ENCODE measurements around the gene CCDC71. TPM values are rescaled to one million over a fixed set of nuclear protein-coding genes. Genes with fewer than 3 reads are reported as not detected.

CCDC71 gene
- total RNA-seq, 1 experiment from 2014 or later: 31.2 TPM

DNA sequence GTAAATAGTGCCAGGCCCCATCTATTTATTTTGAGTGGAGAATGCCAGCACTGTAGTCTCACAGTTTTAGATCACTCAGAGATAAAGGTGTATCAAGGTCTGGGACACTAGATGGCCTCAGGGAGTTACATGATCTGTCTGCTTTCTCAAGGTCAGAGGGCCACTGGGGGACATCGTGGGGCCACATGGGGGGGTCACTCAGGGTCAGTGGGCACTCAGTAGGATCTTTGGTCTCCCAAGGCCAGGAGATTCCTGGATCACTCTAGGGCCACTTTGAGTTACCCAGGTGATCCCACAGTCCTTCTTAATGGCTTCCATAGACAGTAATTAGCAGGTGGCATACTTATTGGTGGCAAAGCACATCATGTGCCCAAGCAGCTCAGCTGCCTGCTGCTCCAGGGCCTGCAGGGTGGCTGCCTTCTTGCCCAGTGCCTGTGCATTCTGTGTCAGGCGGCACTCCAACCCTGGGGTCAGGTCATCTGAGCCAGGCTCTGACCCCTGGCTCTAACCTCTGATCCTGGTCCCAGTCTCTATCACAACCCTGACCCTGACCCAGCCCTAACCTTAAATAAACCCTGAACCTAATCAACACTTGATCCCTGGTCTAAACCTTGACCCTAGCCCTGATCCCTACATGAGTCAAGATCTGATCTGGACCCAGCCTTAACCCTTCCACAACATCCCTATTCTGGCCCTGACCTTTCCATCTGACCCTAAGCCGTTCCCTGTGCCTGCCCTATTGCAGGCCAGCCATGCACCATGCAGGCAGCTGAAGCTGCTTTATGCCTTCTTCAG is 31.5 kb downstream of the CCDC71 start:
- in situ Hi-C loops (cut with HindIII; ENCODE audit: low pct_unique_long_range_greater_than_20kb, low sequenced_read_pairs): no loop called here
- peak; percentile 9 for DNase-seq (ENCODE audit: low read depth)

DNA sequence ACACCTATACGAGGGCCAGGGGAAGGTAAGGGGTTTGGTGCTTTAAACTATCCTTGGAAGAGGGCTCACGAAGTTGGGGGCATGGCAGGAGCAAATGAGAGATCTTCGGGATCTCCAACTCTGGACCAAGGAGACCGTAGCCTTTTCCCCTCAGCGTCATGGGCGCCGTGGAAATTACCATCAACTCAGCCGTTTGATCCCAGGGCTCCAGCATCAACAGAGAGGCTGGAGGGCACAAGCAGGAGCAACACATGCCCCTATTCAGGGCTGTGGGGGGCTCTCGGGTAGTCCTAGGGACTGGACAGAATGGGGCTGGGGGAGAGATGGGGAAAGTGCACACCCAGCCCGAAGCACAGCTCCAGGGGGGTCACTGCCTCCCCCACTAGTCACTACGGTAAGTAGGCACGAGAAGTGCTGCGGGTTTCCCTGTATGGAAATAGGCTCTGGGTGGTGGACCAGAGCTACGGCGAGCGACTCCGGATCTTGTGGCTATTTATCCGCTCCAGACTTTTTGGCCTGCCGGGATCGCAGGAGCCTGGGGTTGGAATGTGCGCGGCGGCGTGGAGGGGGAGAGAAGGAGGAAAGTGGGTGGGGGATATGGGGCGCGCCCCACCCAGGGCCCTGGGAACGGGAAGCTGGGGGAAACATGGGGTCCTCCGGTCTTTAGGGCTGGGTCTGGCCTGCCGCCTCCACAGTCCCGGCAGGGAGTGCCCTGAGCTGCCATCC is 32.7 kb downstream of the CCDC71 start:
- in situ Hi-C loops (cut with HindIII; ENCODE audit: low pct_unique_long_range_greater_than_20kb, low sequenced_read_pairs): no loop called here
- DNase-seq (ENCODE audit: low read depth): peak; percentile 80

DNA sequence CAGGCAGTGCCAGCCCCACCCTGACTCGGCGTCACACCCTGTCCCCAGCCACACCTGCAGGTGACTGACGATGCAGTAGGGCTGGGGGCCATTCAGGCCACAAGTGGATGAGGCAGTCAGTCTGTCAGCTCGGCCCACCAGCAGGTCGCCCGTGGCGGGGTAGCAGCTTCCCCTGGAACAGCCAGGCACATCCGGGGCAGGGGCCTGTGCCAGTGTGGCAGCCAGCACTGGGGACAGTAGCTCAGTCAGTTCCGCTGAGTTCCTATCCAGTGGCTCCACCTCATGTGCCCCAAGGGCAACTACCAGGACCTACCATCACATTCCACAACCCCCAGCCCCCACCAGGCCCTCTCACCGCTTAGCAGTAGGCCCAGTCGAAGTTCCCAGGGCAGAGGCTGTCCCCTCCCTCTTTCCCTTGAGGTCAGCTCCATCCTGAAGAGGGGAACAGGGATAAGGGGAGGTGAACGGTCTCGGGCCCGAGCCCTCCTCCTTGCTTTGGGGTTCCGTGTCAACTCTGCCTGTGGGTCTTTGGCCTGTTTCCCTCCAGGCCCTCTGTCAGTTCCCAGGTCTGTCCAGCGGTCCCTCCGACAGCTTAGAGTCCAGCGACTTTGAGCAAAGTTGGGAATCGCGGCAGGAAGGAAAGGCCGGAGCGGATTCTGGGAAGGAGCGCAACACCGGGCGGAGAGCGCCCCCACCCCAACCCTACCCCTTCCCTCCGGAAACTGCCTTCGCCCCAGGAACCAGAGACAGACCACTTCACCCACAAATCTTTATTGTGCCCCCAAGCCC is 33.5 kb downstream of the CCDC71 start, which contains the start of gene LAMB2:
Gene LAMB2, minus strand, starts transcription at position 614 of the 789 bp plus-strand sequence. Its CDS starts 183 bp downstream, at position 431.
- DNase-seq (ENCODE audit: low read depth): peak; percentile 74
- in situ Hi-C loops (cut with HindIII; ENCODE audit: low pct_unique_long_range_greater_than_20kb, low sequenced_read_pairs): no loop called here

DNA sequence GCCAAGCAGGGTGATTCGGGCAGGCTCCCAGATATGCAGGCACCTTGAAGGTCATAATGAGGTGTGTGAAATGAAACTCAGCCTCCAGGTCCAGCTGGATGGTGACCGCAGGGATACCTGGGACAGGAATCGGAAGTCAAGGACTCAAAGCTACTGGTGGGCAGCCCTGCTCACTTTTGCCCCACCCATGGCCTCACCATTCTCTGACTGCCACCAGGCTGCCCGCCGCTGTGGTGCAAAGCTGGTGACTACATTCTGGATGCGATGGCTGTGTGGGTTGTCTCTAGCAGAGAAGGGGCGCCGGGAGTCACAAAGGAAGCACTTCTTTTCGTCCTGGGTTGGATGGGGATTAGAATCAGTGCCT is 34.1 kb downstream of the CCDC71 start:
- in situ Hi-C loops (cut with HindIII; ENCODE audit: low pct_unique_long_range_greater_than_20kb, low sequenced_read_pairs): no loop called here
- DNase-seq (ENCODE audit: low read depth): no peak

DNA sequence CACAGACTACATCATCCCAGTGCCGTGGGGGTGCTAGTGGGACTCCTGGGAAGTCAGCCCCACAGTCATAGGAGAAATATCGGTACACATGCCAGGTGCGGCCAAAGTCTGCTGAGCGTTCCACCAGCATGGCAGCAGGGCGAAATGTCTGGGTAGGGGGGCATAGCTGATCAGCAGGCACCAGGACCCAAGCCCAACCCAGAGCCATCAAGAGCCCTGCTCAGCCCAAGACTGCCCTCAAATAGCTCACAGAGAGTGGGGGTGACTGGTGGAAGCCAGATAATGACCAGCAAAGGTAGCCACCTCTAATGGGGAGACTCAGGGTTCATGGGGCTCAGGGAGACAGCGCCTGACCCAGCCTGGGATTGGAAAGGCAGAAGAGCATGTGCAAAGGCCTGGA is 34.6 kb downstream of the CCDC71 start:
- in situ Hi-C loops (cut with HindIII; ENCODE audit: low pct_unique_long_range_greater_than_20kb, low sequenced_read_pairs): no loop called here
- no peak for DNase-seq (ENCODE audit: low read depth)

DNA sequence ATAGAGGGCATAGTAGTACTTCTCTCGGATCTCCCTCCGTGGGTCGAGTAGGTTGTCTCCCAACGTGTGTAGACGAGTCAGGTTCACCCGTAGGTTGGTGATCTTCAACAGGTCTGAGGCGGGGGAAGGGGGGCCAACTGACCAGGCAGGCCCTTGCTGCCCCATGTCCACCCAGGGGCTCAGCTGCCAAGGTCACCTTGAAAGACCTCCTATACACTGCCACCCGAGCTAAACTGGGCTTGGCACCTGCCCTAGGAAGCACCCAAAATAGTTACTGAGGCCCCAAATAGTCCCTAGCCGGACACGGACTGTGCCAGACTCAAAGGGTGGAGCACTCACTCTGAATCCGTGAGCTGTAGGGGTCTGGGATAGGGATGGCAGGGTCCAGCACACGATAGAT is 35.1 kb downstream of the CCDC71 start:
- in situ Hi-C loops (cut with HindIII; ENCODE audit: low pct_unique_long_range_greater_than_20kb, low sequenced_read_pairs): no loop called here
- DNase-seq (ENCODE audit: low read depth): no peak

DNA sequence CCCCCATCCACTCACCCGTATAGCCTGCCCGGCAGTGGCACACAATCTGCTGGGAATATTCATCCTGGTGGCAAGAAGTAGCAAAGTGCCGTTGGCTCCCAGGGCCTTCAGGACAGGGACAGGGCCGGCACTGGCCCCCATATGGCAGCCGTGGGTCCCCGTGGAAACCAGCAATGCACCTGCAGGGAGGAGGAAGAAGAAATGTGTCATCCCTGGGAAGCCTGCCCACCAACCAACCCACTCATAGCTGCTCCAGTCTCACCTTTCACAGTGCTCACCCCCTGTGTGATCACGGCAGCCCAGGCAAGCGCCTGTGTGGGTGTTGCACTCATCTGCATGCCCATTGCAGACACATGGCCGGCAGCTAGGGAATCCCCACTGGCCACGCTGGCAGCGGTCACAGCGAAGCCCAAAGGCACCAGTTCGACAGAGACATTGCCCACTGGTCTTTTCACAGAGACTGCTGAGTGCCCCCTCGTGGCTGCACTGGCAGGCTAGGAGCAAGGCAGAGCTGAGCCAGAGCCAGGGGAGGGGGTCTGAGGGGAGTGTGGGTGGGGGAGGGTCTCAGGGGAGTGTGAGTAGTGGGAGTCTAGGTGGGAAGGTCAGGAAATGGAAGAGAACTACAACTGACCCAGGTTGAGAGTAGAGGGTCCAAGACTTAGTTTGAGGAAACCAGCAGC is 41.0 kb downstream of the CCDC71 start:
- DNase-seq (ENCODE audit: low read depth): no peak
- in situ Hi-C loops (cut with HindIII; ENCODE audit: low pct_unique_long_range_greater_than_20kb, low sequenced_read_pairs): no loop called here

DNA sequence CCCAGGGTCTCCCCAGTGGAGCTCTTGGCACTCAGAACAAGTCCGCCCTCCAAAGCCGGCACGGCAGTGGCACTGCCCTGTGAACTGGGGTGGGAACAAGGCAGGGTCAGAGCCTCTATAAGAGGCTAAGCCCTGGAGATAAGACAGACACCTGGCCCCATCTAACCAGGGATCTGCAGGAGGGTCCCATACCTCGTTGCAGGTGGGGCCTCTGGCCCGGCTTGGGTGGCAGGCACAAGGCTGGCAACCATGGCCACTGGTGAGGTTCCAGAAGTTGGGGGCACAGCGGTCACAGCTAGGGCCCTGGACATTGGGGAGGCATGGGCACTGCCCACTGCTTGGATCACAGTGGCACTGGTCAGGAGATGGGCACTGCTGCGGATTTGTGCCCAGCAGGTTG is 41.9 kb downstream of the CCDC71 start:
- in situ Hi-C loops (cut with HindIII; ENCODE audit: low pct_unique_long_range_greater_than_20kb, low sequenced_read_pairs): no loop called here
- DNase-seq (ENCODE audit: low read depth): no peak

DNA sequence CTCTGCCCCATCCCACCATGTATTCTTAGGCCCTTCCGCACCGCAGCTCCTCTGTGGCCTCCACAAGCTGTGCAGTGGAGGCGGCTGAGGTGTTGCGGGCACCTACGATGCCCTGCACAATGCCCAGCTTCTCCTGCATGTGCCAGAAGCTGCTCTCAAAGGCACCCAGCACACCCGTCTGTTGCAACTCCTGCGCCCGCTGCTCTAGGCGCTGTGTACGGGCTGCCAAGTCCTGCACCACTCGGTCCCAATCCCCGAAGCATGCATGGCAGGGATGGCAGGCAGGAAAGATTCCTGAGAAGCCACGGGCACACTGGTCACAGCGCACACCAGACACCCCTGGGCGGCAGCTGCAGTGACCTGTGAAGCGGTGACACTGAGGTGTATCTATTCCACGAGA is 42.4 kb downstream of the CCDC71 start:
- no peak for DNase-seq (ENCODE audit: low read depth)
- in situ Hi-C loops (cut with HindIII; ENCODE audit: low pct_unique_long_range_greater_than_20kb, low sequenced_read_pairs): no loop called here

DNA sequence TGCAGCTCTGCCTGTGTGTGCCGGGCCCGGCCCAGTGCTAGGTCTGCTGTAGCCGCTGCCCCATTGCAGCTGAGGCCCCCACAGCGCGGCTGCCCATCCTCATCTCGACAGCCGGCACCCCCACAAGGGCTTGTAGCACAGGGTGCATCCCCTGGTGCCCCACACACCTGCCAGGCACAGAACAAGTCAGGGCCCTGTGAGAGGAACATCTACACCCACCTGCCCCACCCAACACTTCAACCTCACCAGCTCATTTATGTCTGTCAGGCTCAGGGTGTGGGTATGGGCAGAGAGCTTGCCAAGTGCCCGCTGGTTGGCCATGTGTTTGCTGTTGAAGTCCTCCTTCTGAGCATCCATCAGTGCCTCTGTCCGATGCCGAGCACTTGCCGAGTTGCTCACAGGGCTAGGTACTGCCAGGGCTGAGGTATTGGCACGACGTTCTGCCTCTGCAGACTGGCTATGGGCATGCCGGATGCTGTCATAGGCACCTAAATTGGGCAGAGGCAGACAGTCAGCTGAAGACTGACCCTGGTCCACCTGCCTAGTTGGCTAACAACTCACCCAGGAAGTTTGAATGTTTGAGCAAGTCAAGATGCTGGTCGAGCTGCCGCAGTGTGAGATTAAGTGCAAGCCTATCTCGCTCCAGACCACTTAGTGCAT is 43.1 kb downstream of the CCDC71 start:
- DNase-seq (ENCODE audit: low read depth): no peak
- in situ Hi-C loops (cut with HindIII; ENCODE audit: low pct_unique_long_range_greater_than_20kb, low sequenced_read_pairs): no loop called here

DNA sequence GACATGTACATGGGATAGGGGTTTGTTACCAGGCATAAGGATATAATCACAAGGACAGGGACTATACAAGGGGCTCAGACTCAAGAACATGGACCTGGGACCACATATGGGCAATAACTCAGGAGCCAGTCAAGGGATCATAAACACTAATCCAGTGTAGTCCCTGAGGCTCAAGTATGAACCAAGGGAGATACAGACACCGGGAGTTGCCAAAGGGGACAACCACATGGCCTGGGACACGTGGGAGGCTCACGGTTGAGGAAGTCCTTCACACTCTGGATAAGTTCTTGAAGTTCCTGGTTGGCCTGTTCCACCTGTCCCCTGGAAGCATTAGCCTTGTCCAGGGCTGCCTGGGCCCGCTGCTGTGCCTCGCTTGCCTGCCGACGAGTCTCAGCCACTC is 43.7 kb downstream of the CCDC71 start:
- in situ Hi-C loops (cut with HindIII; ENCODE audit: low pct_unique_long_range_greater_than_20kb, low sequenced_read_pairs): no loop called here
- no peak for DNase-seq (ENCODE audit: low read depth)

DNA sequence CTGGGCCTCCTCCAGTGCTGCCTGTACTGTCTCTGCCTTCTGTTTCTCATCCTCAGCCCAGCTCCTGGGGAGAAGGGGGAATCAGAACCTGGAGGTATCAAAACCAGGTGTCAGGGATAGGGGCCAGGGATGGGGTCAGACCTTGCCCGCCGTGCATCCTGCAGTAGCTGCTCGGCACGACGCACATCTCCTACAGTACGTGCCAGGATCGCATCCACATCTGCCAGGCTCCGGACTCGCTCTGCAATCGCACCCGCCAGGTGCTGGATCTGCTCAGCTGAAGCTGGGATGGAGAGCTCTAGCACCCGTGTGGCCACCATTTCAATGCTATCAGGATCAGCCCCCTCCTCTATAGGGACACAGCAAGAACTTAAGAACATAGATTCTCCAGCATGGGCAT is 44.1 kb downstream of the CCDC71 start:
- in situ Hi-C loops (cut with HindIII; ENCODE audit: low pct_unique_long_range_greater_than_20kb, low sequenced_read_pairs): no loop called here
- no peak for DNase-seq (ENCODE audit: low read depth)

DNA sequence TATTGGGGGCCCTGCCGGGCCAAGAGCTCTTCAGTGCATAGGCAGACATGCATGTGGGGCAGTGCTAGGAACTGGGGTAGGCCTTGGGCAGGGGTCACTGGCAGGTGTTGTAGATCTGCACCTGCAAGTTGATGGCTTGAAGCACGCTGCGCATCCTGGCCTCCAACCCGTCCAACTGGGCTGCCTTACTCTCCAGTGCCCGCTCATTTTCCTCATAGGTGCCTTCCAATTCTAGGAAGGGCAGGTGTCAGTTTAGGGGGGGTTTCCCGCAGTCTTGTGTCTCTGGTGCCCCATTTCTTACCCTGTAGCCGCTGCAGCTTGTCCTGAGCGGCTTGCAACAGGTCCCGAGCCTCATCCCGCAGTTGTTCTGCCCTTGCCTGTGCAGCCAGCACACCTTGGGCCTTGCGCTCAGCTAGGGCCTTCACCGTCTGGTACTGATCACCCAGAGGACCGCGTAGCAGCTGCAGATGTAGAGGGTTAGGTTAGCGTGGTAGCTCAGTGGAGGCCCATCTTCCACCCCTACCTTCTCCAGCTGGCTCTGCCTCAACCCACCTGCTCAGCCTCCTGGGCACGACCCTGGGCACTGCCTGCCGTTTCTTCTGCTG is 44.9 kb downstream of the CCDC71 start:
- in situ Hi-C loops (cut with HindIII; ENCODE audit: low pct_unique_long_range_greater_than_20kb, low sequenced_read_pairs): no loop called here

DNA sequence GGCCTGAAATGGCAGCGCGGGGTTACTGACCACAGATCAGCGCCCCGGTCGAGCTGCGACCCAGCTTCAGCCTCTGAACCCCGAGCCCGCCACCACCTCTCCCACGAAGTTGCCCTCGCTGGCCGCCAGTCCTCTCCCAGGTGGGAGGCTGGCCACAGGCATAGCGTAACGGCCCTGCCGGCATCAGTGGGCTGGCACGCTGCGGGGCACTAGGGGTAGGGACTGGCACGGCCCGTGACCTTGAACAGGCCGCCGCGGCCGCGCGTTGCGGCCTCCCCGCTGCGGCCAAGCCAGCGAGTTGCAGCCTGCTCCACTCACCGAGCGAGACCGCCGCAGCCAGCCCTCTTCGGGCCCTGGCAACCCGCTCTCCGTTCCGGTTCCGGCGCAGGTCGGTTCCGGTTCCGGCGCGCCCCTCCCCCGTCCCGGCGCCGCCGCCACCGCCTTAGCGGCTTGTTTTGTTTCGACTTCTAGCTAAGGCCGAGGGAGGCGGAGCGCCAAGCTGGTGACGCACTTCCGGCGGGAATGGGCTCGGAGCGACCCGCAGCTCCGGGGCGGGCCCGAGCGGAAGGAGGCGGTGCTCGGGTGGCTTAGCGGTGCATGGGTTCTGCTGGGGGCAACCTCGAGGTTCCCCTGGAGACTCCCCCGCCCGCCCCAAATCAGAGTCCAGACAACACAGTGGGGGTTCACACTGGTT is 45.5 kb downstream of the CCDC71 start, which contains the start of gene USP19:
Gene USP19, minus strand, starts transcription at position 386 of the 694 bp plus-strand sequence. CDS start 1,678 bp downstream, outside the sequence.
- DNase-seq (ENCODE audit: low read depth): peak; percentile 87
- in situ Hi-C loops (cut with HindIII; ENCODE audit: low pct_unique_long_range_greater_than_20kb, low sequenced_read_pairs): no loop called here

More for the DNA sequence above, 44.9 kb downstream of the CCDC71 start:
- DNase-seq (ENCODE audit: low read depth): no peak

DNA sequence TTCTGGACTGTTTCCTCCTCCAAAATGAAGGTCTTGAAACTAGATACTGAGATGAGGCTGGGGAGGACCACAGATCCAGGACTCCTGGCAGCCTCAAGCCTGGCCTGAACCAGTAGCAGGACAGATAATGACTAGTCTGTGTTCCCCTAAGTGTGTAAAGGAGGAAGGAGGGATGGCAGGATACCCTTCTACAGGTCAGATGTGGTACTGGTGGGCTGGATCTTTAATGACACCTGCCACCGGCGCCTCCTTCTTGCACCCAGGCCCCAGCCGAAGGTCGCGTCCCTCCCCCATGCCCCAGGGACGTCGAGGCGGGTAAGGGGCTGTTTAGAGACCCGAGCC is 46.1 kb downstream of the CCDC71 start:
- no peak for DNase-seq (ENCODE audit: low read depth)
- in situ Hi-C loops (cut with HindIII; ENCODE audit: low pct_unique_long_range_greater_than_20kb, low sequenced_read_pairs): no loop called here

DNA sequence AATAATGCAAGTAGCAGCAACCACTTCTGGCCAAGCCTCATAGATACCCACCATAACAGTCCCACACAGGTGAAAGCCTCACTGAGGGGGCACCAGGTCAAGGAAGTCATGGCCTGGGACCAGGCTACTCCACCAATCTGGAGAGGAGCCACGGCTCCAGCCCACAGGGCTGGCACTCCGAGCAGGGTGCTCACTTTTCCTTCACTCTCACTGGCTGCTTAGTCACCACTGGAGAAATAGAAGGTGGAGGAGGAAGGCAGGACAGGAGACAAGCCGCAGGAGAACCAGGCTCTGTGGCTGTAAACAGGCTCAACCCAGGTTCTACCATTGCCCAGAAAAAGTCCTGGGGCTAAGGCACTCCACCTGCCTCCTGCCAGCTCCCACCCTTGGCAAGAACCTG is 46.7 kb downstream of the CCDC71 start:
- in situ Hi-C loops (cut with HindIII; ENCODE audit: low pct_unique_long_range_greater_than_20kb, low sequenced_read_pairs): no loop called here
- DNase-seq (ENCODE audit: low read depth): no peak

DNA sequence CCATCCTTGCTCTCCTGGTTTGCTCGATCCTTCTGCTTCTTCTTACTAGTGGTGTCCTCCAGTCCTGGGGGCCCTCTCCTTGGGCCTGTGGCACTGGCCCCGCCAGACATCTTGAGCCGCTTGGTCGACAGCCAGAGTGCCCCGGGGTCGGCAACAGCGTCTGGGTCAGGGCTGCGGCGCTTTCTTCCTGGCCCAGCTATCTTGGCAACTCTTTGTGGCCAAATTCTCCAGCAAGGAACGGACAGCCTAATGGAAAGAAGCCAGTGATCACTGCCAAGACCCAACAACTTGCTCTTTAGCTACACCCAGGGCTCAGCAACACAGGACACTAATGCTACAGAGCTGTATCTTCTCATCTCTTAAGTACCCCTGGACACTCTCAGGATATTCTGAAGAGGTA is 47.1 kb downstream of the CCDC71 start:
- no peak for DNase-seq (ENCODE audit: low read depth)
- in situ Hi-C loops (cut with HindIII; ENCODE audit: low pct_unique_long_range_greater_than_20kb, low sequenced_read_pairs): no loop called here
